ENCODE measurements around the gene GRIN3B. TPM values are rescaled to one million over a fixed set of nuclear protein-coding genes. Genes with fewer than 3 reads are reported as not detected.

The GRIN3B gene
- total RNA-seq, 2 donors from 2014 or later, result not detected

- DNase-seq, result peak; percentile 95
- Histone ChIP-seq H3K4me3 (peak overlapping the region; percentile 52), H3K36me3 (no peaks in the 10 kb centered on the region), H3K27ac (peak overlapping the region; percentile 76), H3K27me3 (no peaks in the 10 kb centered on the region), H3K9ac (ENCODE audit: low read depth in 2 of 2, low read length in 2 of 2) (peak overlapping the region; percentile 74 to 86), H3K4me1 (peaks cover 23% of the 10 kb centered on the region), H3K9me3 (no peaks in the 10 kb centered on the region)
- intact Hi-C loops (cut with DNase I), result no loop called here
- no peak for TF ChIP-seq CTCF (IDR thresholded peaks at IDR 0.05)
Observed at GRCh38 chr19:1040476-1041271, 40.5 kb downstream of the GRIN3B start.

- Histone ChIP-seq H3K4me1 (peaks cover 23% of the 10 kb centered on the region), H3K9ac (ENCODE audit: low read depth in 2 of 2, low read length in 2 of 2) (peak overlapping the region; percentile 64 to 70), H3K4me3 (peak overlapping the region; percentile 52), H3K36me3 (no peaks in the 10 kb centered on the region), H3K27ac (peak overlapping the region; percentile 76), H3K9me3 (no peaks in the 10 kb centered on the region), H3K27me3 (no peaks in the 10 kb centered on the region)
- intact Hi-C loops (cut with DNase I), result no loop called here
- DNase-seq, result no peak
- no peak for TF ChIP-seq CTCF (IDR thresholded peaks at IDR 0.05)
Observed at GRCh38 chr19:1041272-1041834, 41.1 kb downstream of the GRIN3B start.

- no peak for TF ChIP-seq CTCF (IDR thresholded peaks at IDR 0.05)
- Histone ChIP-seq H3K9me3 (no peaks in the 10 kb centered on the region), H3K4me3 (peak overlapping the region; percentile 52), H3K4me1 (peaks cover 23% of the 10 kb centered on the region), H3K36me3 (no peaks in the 10 kb centered on the region), H3K27ac (peak overlapping the region; percentile 76), H3K9ac (ENCODE audit: low read depth in 2 of 2, low read length in 2 of 2) (peak overlapping the region; percentile 64 to 70), H3K27me3 (no peaks in the 10 kb centered on the region)
- peak; percentile 82 for DNase-seq
- intact Hi-C loops (cut with DNase I), result no loop called here
Observed at GRCh38 chr19:1041835-1042685, 41.8 kb downstream of the GRIN3B start.

GRCh38 chr19:1042689-1043511 lies 42.7 kb downstream of the GRIN3B start:
- no peaks in the 10 kb centered on the region for H3K36me3 ChIP-seq
- no peaks in the 10 kb centered on the region for H3K27me3 ChIP-seq
- no peaks in the 10 kb centered on the region for H3K9me3 ChIP-seq
- H3K4me3 ChIP-seq, result no peak overlapping the region
- no peak for TF ChIP-seq CTCF (IDR thresholded peaks at IDR 0.05)
- H3K4me1 ChIP-seq, result peaks cover 19% of the 10 kb centered on the region
- H3K27ac ChIP-seq, result peak overlapping the region; percentile 76
- peak overlapping the region; percentile 38 to 64 for H3K9ac ChIP-seq (ENCODE audit: low read depth in 2 of 2, low read length in 2 of 2)
- peak; percentile 33 for DNase-seq
- intact Hi-C loops (cut with DNase I), result no loop called here

- H3K4me1 ChIP-seq, result peaks cover 19% of the 10 kb centered on the region
- no peak overlapping the region for H3K27ac ChIP-seq
- H3K27me3 ChIP-seq, result no peaks in the 10 kb centered on the region
- intact Hi-C loops (cut with DNase I), result no loop called here
- H3K9me3 ChIP-seq, result no peaks in the 10 kb centered on the region
- H3K36me3 ChIP-seq, result no peaks in the 10 kb centered on the region
- no peak overlapping the region for H3K4me3 ChIP-seq
- H3K9ac ChIP-seq (ENCODE audit: low read depth in 2 of 2, low read length in 2 of 2), result no peak overlapping the region
- TF ChIP-seq CTCF (IDR thresholded peaks at IDR 0.05), result no peak
- DNase-seq, result peak; percentile 57
Observed at GRCh38 chr19:1045247-1045603, 45.0 kb downstream of the GRIN3B start.

Measured in colonic mucosa (tissue), 4 donors.